Neural crest cell (in vitro differentiated cells): ENCODE results near the gene TAF11L4. TPM values are rescaled to one million over a fixed set of nuclear protein-coding genes. Genes with fewer than 3 reads are reported as not detected.
"Not testable (repeated sequence)": the region's sequence is repeated elsewhere in the genome, so short reads cannot be mapped to it uniquely, and the experiment has no call there.

Experiments used
- DNase-seq: peaks from one replicate; pipeline ENCODE4 v3.0.0; 2021; ENCODE audit warnings: low read depth, mixed read lengths, low spot score
- H3K27ac Mint-ChIP-seq: one replicate; pipeline ENCODE4 v1.8.0; 2021; ENCODE audit warnings: mild to moderate bottlenecking, mixed read lengths; ENCODE audit not compliant: unreplicated experiment
- H3K27me3 Mint-ChIP-seq: 2 replicates; pipeline ENCODE4 v1.8.0; 2021; ENCODE audit warnings: low read depth, mild to moderate bottlenecking, mixed read lengths
- H3K36me3 Mint-ChIP-seq: 2 replicates; pipeline ENCODE4 v1.8.0; 2021; ENCODE audit warnings: low read depth, mild to moderate bottlenecking, mixed read lengths
- H3K4me1 Mint-ChIP-seq: 2 replicates; pipeline ENCODE4 v1.8.0; 2021; ENCODE audit warnings: mixed read lengths
- H3K4me3 Mint-ChIP-seq: one replicate; pipeline ENCODE4 v1.8.0; 2021; ENCODE audit warnings: mild to moderate bottlenecking, mixed read lengths
- H3K9me3 Mint-ChIP-seq: 2 replicates; pipeline ENCODE4 v1.8.0; 2021; ENCODE audit warnings: mixed read lengths
- total RNA-seq: library from RNA; stranded (reverse); gene quantifications from 2 replicates; pipeline ENCODE4 v1.2.1, GENCODE V29; 2021
- TF ChIP-seq, protein P1 (sequence below): fragments of 200-600 bp; sonication (generic); conservative IDR thresholded peaks from 2 replicates; pipeline ENCODE4 v1.5.0; 2021; ENCODE audit warnings: antibody characterized with exemption, mild to moderate bottlenecking

The TAF11L4 gene
- total RNA-seq, 1 donor from 2014 or later, result not detected

DNA sequence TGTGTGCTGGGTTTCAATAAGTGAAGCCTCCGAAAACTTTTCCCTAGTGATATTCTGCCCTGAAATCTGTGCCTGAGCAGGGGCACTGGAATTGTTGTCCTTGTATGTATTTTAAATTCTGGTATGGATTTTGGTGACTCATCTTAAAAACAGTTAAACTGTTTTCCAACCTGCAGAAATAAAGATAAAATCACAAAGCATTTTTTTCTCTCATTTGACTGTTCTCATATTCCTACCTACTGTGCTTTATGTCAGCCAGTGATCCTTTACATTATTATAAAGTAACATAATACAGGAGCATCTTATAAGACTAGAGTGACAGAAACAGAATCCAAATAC is 34.5 kb upstream of the TAF11L4 start:
- Mint-ChIP-seq H3K27ac (no peak overlapping the region), H3K4me1 (no peaks in the 10 kb centered on the region), H3K36me3 (no peaks in the 10 kb centered on the region), H3K9me3 (no peaks in the 10 kb centered on the region), H3K4me3 (no peak overlapping the region), H3K27me3 (no peaks in the 10 kb centered on the region)
- no peak for DNase-seq
- TF ChIP-seq, protein P1, sequence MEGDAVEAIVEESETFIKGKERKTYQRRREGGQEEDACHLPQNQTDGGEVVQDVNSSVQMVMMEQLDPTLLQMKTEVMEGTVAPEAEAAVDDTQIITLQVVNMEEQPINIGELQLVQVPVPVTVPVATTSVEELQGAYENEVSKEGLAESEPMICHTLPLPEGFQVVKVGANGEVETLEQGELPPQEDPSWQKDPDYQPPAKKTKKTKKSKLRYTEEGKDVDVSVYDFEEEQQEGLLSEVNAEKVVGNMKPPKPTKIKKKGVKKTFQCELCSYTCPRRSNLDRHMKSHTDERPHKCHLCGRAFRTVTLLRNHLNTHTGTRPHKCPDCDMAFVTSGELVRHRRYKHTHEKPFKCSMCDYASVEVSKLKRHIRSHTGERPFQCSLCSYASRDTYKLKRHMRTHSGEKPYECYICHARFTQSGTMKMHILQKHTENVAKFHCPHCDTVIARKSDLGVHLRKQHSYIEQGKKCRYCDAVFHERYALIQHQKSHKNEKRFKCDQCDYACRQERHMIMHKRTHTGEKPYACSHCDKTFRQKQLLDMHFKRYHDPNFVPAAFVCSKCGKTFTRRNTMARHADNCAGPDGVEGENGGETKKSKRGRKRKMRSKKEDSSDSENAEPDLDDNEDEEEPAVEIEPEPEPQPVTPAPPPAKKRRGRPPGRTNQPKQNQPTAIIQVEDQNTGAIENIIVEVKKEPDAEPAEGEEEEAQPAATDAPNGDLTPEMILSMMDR, result no peak

DNA sequence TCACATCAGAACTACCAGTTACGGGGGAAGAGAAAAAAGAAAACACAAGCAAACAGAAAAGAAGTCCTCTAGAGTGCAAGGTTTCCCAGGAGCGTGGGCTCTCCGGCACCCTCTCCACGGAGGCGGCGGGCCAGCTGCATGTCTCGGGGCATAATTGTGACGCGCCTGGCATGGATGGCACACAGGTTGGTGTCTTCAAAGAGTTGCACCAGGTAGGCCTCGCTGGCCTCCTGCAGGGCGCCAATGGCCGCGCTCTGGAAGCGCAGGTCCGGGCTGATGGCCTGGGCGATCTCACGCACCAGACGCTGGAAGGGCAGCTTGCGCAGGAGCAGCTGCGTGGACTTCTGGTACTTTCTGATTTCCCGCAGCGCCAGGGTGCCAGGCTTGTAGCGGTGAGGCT is 30.3 kb upstream of the TAF11L4 start:
- not testable (repeated sequence) for H3K27me3 Mint-ChIP-seq, H3K4me1 Mint-ChIP-seq, H3K27ac Mint-ChIP-seq, H3K4me3 Mint-ChIP-seq, H3K9me3 Mint-ChIP-seq, DNase-seq, H3K36me3 Mint-ChIP-seq

DNA sequence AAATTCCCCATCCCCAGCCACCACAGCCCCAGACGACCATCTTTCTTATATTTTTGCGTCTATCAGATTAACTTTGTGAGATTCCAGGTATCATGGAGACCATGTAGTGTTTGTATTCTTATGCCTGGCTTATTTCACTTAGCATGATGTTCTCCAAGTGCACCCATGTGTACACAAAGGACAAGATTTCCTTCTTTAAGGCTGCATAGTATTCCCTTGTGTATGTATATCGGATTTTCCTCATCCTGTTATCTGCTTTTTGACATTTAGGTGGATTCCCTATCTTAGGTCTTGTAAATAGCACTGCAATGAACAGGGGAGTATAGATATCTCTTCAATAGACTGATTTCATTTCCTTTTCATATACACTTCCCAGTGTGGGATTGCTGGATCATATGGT is 28.8 kb upstream of the TAF11L4 start:
- Mint-ChIP-seq H3K36me3 (no peaks in the 10 kb centered on the region), H3K4me1 (no peaks in the 10 kb centered on the region), H3K4me3 (no peak overlapping the region), H3K9me3 (peaks cover 4% of the 10 kb centered on the region), H3K27ac (no peak overlapping the region), H3K27me3 (no peaks in the 10 kb centered on the region)
- no peak for DNase-seq
- TF ChIP-seq, protein P1, result no peak

DNA sequence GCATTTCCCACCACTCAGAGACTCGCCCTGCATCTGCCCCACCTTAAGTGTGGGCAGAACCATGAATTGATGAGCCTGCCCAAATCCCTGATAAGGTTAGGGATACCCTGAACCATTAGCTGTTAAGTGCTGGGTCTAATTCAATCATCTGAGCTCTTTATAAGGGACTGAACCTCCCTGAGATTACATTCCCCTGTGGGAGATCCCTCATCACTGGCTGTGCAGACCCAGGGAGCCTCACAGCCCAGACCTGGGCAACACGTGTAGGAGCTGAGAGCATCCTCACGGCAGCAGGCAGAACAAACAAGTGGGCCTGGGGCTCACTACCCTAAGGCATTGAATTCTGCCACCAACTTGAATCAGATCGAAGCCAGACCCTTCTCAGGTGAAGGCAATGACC is 24.2 kb upstream of the TAF11L4 start:
- TF ChIP-seq, protein P1, result no peak
- no peaks in the 10 kb centered on the region for H3K27me3 Mint-ChIP-seq
- no peak overlapping the region for H3K27ac Mint-ChIP-seq
- peaks cover 4% of the 10 kb centered on the region for H3K9me3 Mint-ChIP-seq
- H3K4me1 Mint-ChIP-seq, result no peaks in the 10 kb centered on the region
- no peaks in the 10 kb centered on the region for H3K36me3 Mint-ChIP-seq
- no peak overlapping the region for H3K4me3 Mint-ChIP-seq
- DNase-seq, result no peak

DNA sequence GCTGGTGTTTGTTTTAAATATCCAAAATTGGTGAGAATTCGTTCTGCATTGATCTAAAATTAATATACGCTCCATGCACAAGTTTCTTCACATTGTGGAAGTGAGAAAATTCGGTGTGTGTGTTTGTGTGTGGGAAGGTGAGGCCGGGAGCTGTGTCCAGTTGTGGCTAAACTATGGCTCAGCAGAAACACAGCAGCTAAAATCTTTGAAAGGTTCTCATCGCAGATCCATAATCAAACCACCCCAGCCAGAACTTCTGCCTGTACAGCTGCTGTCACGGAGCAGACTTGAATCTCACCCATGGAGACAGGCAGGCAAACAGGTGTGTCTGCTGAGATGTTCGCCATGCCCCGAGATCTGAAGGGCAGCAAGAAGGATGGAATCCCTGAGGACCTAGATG is 23.7 kb upstream of the TAF11L4 start, which contains the start of gene TAF11L2:
TSS of gene TAF11L2 (plus strand) at position 301 of the 400 bp plus-strand sequence.
- not testable (repeated sequence) for H3K27ac Mint-ChIP-seq, H3K36me3 Mint-ChIP-seq, H3K9me3 Mint-ChIP-seq, H3K27me3 Mint-ChIP-seq, DNase-seq, H3K4me1 Mint-ChIP-seq, H3K4me3 Mint-ChIP-seq

DNA sequence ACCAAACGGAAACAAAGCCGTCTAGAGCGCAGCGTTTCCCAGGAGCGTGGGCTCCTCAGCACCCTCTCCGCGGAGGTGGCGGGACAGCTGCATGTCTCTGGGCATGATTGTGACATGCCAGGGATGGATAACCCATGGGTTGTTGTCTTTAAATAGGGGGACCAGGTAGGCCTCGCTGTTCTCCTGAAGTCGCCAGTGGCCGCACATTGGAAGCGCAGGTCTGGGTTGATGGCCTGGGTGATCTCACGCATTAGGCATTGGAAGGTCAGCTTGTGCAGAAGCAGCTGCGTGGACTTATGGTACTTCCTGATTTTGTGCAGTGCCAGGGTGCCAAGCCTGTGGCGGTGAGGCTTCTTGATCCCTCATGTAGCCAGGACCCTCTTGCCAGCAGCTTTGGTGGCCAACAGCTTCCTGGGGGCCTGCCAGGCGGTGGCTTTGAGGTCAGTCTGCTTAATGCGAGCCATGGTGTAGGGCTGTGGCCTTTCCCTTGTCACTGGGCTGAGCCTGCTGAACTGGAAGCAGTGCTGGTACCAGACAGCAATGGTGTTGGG is 9.8 kb upstream of the TAF11L4 start:
- no peaks in the 10 kb centered on the region for H3K9me3 Mint-ChIP-seq
- no peaks in the 10 kb centered on the region for H3K4me1 Mint-ChIP-seq
- H3K27ac Mint-ChIP-seq, result no peak overlapping the region
- no peaks in the 10 kb centered on the region for H3K36me3 Mint-ChIP-seq
- DNase-seq, result no peak
- H3K27me3 Mint-ChIP-seq, result no peaks in the 10 kb centered on the region
- no peak overlapping the region for H3K4me3 Mint-ChIP-seq
- TF ChIP-seq, protein P1, result no peak

DNA sequence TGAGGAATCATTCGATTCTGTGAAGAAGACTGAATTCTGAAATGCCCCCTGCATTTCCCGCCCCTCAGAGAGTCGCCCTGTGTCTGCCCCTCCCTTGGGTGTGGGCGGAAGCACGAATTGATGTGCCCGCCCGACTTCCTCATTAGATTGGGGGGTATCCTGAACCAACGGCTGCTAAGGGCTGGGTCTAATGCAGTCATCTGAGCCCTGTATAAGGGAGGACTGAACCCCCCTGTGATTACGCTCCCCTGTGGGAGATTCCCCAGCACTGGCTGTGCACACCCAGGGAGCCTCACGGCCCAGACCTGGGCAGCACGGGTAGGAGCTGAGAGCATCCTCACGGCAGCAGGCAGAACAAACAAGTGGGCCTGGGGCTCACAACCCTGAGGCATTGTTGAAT is 4.1 kb upstream of the TAF11L4 start:
- H3K27me3 Mint-ChIP-seq, H3K27ac Mint-ChIP-seq, H3K9me3 Mint-ChIP-seq, H3K4me1 Mint-ChIP-seq, H3K36me3 Mint-ChIP-seq, H3K4me3 Mint-ChIP-seq, DNase-seq: not testable (repeated sequence)

DNA sequence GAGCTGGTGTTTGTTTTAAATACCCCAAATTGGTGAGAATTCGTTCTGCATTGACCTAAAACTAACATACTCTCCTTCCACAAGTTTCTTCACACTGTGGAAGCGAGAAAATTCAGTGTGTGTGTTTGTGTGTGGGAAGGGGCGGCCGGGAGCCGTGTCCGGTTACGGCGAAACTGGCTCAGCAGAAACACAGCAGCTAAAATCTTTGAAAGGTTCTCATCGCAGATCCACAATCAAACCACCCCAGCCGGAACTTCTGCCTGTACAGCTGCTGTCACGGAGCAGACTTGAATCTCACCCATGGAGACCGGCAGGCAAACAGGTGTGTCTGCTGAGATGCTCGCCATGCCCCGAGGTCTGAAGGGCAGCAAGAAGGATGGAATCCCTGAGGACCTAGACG is 3.5 kb upstream of the TAF11L4 start, which contains the start of gene TAF11L3:
TSS of gene TAF11L3 (plus strand) at position 301 of the 400 bp plus-strand sequence.
- H3K4me1 Mint-ChIP-seq, H3K27me3 Mint-ChIP-seq, H3K9me3 Mint-ChIP-seq, DNase-seq, H3K36me3 Mint-ChIP-seq, H3K27ac Mint-ChIP-seq, H3K4me3 Mint-ChIP-seq: not testable (repeated sequence)

DNA sequence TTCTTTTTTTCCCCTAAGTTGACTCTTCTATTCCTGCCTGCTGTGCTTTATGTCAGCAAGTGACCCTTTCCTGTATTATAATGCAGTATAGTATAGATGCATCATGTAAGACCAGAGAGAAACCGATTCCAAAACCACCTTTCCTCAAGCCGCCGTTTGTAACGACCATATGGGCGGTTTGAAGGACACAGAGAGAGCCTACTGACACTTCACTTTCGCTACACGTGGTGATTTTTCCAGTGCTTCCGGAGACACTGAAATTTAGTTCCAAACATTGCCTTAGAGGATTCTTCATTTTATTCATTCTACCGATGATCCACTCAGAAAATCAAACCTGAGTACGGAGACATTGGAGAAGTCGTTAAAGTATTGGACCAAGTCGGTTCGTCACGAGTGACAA is 2.1 kb upstream of the TAF11L4 start:
- H3K4me3 Mint-ChIP-seq, DNase-seq, H3K4me1 Mint-ChIP-seq, H3K27ac Mint-ChIP-seq, H3K27me3 Mint-ChIP-seq, H3K9me3 Mint-ChIP-seq, H3K36me3 Mint-ChIP-seq: not testable (repeated sequence)

DNA sequence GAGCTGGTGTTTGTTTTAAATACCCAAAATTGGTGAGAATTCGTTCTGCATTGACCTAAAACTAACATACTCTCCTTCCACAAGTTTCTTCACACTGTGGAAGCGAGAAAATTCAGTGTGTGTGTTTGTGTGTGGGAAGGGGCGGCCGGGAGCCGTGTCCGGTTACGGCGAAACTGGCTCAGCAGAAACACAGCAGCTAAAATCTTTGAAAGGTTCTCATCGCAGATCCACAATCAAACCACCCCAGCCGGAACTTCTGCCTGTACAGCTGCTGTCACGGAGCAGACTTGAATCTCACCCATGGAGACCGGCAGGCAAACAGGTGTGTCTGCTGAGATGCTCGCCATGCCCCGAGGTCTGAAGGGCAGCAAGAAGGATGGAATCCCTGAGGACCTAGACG is 3.3 kb downstream of the TAF11L4 start, which contains the start of gene TAF11L5:
TSS of gene TAF11L5 (plus strand) at position 301 of the 400 bp plus-strand sequence.
- not testable (repeated sequence) for H3K9me3 Mint-ChIP-seq, H3K27ac Mint-ChIP-seq, H3K4me1 Mint-ChIP-seq, H3K4me3 Mint-ChIP-seq, H3K36me3 Mint-ChIP-seq, H3K27me3 Mint-ChIP-seq, DNase-seq
